ENCODE measurements around the gene SSU72.

Gene SSU72

GRCh38 chr1:1574721-1575537, at the start of gene SSU72:
Gene SSU72 (minus strand): TSS chr1:1574863. CDS start chr1:1574557, 306 bp downstream.
- peak; percentile 88 for DNase-seq (ENCODE audit: low spot score)

GRCh38 chr1:1623631-1624442, 49.2 kb upstream of the SSU72 start:
- no peak for DNase-seq (ENCODE audit: low spot score)

GRCh38 chr1:1623181-1623630, 48.5 kb upstream of the SSU72 start:
- DNase-seq (ENCODE audit: low spot score): no peak

- no peak for DNase-seq (ENCODE audit: low spot score)
Measured at GRCh38 chr1:1622788-1623094, 48.1 kb upstream of the SSU72 start.

GRCh38 chr1:1622010-1622787, 47.5 kb upstream of the SSU72 start:
- DNase-seq (ENCODE audit: low spot score): no peak

- DNase-seq (ENCODE audit: low spot score): no peak
Measured at GRCh38 chr1:1621173-1622009, 46.7 kb upstream of the SSU72 start.

GRCh38 chr1:1620433-1621139, 45.9 kb upstream of the SSU72 start:
- DNase-seq (ENCODE audit: low spot score): no peak

GRCh38 chr1:1619917-1620361, 45.3 kb upstream of the SSU72 start:
- no peak for DNase-seq (ENCODE audit: low spot score)

GRCh38 chr1:1618396-1619068, 43.9 kb upstream of the SSU72 start:
- DNase-seq (ENCODE audit: low spot score): no peak

GRCh38 chr1:1617925-1618324, 43.3 kb upstream of the SSU72 start:
- no peak for DNase-seq (ENCODE audit: low spot score)

- DNase-seq (ENCODE audit: low spot score): no peak
Measured at GRCh38 chr1:1617516-1617915, 42.9 kb upstream of the SSU72 start.

- no peak for DNase-seq (ENCODE audit: low spot score)
Measured at GRCh38 chr1:1616838-1617237, 42.2 kb upstream of the SSU72 start.

GRCh38 chr1:1616045-1616790, 41.6 kb upstream of the SSU72 start:
- no peak for DNase-seq (ENCODE audit: low spot score)

- DNase-seq (ENCODE audit: low spot score): peak; percentile 99
Measured at GRCh38 chr1:1615256-1616044, 40.8 kb upstream of the SSU72 start, which contains the start of gene MIB2. Gene MIB2 (plus strand): TSS chr1:1615500. CDS start chr1:1623453, 7,953 bp downstream.

- DNase-seq (ENCODE audit: low spot score): no peak
Measured at GRCh38 chr1:1614954-1615255, 40.2 kb upstream of the SSU72 start.

- DNase-seq (ENCODE audit: low spot score): peak; percentile 43
Measured at GRCh38 chr1:1614204-1614953, 39.7 kb upstream of the SSU72 start.

GRCh38 chr1:1613509-1614082, 38.9 kb upstream of the SSU72 start:
- DNase-seq (ENCODE audit: low spot score): no peak

- no peak for DNase-seq (ENCODE audit: low spot score)
Measured at GRCh38 chr1:1612104-1612400, 37.4 kb upstream of the SSU72 start.

Data from CD4-positive, alpha-beta T cell treated with Interleukin-6 at 100 ng/mL for 8 hours (primary cell).